ENCODE data around the gene FRMD6.
A peak's percentile ranks its signal among the peaks of the same experiment; 100 is the strongest.
"Not testable (repeated sequence)": the region's sequence is repeated elsewhere in the genome, so short reads cannot be mapped to it uniquely, and the experiment has no call there.

Gene FRMD6

DNA sequence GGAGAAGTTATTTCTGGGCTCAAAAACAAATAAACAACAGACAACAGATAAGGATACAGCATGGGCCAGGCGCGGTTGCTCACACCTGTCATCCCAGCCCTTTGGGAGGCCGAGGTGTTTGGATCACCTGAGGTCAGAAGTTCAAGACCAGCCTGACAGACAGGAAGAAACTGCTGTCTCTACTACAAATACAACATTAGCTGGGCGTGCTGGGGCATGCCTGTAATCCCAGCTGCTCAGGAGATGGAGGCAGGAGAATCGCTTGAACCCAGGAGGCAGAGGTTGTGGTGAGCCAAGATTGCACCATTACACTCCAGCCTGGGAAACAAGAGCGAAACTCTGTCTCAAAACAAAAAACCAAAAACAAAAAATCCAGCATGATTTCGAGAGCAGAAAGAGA lies 117.6 kb downstream of the FRMD6 start:
- H3K9me3 ChIP-seq (ENCODE audit: control insufficient read depth, low read length); H3K4me1 ChIP-seq; H3K27ac ChIP-seq; H3K4me3 ChIP-seq (ENCODE audit: low read depth, low read length); H3K36me3 ChIP-seq (ENCODE audit: control insufficient read depth, insufficient read depth, low read length); H3K4me2 ChIP-seq (ENCODE audit: low read length); H3K9ac ChIP-seq; H2AFZ ChIP-seq; H3K79me2 ChIP-seq; H3K27me3 ChIP-seq (ENCODE audit: control insufficient read depth, insufficient read depth, low read length): not testable (repeated sequence)

- no peak for TF ChIP-seq CTCF (IDR thresholded peaks at IDR 0.05)
- H2AFZ ChIP-seq = no peak overlapping the region
- H3K4me2 ChIP-seq (ENCODE audit: low read length) = no peak overlapping the region
- H3K4me1 ChIP-seq = peaks cover 2% of the 10 kb centered on the region
- H3K4me3 ChIP-seq (ENCODE audit: low read depth, low read length) = no peak overlapping the region
- no peaks in the 10 kb centered on the region for H3K27me3 ChIP-seq (ENCODE audit: control insufficient read depth, insufficient read depth, low read length)
- H3K36me3 ChIP-seq (ENCODE audit: control insufficient read depth, insufficient read depth, low read length) = no peaks in the 10 kb centered on the region
- H3K9ac ChIP-seq = no peak overlapping the region
- no peak overlapping the region for H3K27ac ChIP-seq
- no peaks in the 10 kb centered on the region for H3K79me2 ChIP-seq
- H3K9me3 ChIP-seq (ENCODE audit: control insufficient read depth, low read length) = no peaks in the 10 kb centered on the region
Observed at GRCh38 chr14:51774209-51774608, 122.5 kb downstream of the FRMD6 start.

DNA sequence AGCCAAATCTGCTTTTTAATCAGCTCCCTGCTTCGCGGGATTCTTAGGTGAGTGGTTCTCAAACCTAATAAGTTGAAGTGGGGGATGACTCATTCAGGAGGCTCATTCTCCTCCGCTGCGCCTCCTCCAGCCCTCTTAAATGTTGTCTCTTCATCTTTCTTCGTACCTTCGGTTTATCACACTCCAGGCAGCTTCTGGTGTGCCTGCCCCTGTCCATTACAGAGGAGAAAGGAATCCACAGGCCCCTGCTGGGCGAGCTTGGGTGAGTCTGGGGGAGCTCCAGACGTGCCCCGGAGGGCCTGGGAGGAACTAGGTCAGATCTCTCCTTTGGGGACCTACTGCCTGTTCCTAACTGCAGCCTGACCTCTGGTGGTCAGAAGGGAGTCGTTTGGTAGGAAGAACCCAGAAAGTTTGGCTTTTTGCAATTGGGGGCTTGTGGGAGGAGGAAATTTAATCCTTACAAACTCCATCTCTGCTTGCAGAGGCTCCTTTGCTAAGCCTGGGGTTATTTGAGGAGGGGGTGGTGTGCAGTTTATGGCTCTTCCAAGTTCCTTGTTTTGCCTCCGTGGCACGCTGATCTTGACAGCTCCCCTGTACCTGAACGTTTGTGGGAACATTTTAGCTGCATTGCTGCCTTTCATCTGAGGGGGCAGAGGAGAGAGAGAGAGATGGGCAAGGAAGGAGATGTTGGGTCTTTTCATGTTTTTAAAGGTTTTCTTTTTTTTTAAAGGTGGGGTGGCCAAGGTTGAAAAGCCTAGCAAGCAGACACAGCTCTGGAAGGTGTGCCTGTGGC lies 124.6 kb downstream of the FRMD6 start:
- H3K36me3 ChIP-seq (ENCODE audit: control insufficient read depth, insufficient read depth, low read length) = no peaks in the 10 kb centered on the region
- peak; percentile 57 for TF ChIP-seq CTCF (IDR thresholded peaks at IDR 0.05)
- H3K79me2 ChIP-seq = no peaks in the 10 kb centered on the region
- peaks cover 2% of the 10 kb centered on the region for H3K4me1 ChIP-seq
- H3K27me3 ChIP-seq (ENCODE audit: control insufficient read depth, insufficient read depth, low read length) = no peaks in the 10 kb centered on the region
- peak overlapping the region; percentile 34 for H2AFZ ChIP-seq
- H3K9ac ChIP-seq = no peak overlapping the region
- no peak overlapping the region for H3K27ac ChIP-seq
- no peak overlapping the region for H3K4me3 ChIP-seq (ENCODE audit: low read depth, low read length)
- H3K9me3 ChIP-seq (ENCODE audit: control insufficient read depth, low read length) = no peaks in the 10 kb centered on the region
- no peak overlapping the region for H3K4me2 ChIP-seq (ENCODE audit: low read length)

- no peak overlapping the region for H2AFZ ChIP-seq
- no peak overlapping the region for H3K4me2 ChIP-seq (ENCODE audit: low read length)
- H3K27ac ChIP-seq = no peak overlapping the region
- peak; percentile 83 for TF ChIP-seq CTCF (IDR thresholded peaks at IDR 0.05)
- H3K4me1 ChIP-seq = peaks cover 2% of the 10 kb centered on the region
- no peak overlapping the region for H3K9ac ChIP-seq
- H3K27me3 ChIP-seq (ENCODE audit: control insufficient read depth, insufficient read depth, low read length) = no peaks in the 10 kb centered on the region
- H3K79me2 ChIP-seq = no peaks in the 10 kb centered on the region
- no peaks in the 10 kb centered on the region for H3K36me3 ChIP-seq (ENCODE audit: control insufficient read depth, insufficient read depth, low read length)
- H3K4me3 ChIP-seq (ENCODE audit: low read depth, low read length) = no peak overlapping the region
- no peaks in the 10 kb centered on the region for H3K9me3 ChIP-seq (ENCODE audit: control insufficient read depth, low read length)
Observed at GRCh38 chr14:51780006-51780692, 128.4 kb downstream of the FRMD6 start.

All from parathyroid adenoma (tissue), 2 donors.